GM12878 (cell line): ENCODE measurements around the gene KRTAP13-1.

ENCODE experiments used
- CTCF ChIP-seq, 3 experiments: IDR thresholded peaks in 2 of 3; conservative IDR thresholded peaks in 1 of 3; 2 replicates each; pipeline ENCODE4 v1.5.1; 2011; ENCODE audit warnings: low read depth in 3 of 3, low read length in 3 of 3, mild to moderate bottlenecking in 3 of 3, control low read depth in 2 of 3, moderate library complexity in 2 of 3, inconsistent platforms in 1 of 3, mixed read lengths in 1 of 3; ENCODE audit not compliant: control insufficient read depth in 2 of 3, insufficient read depth in 1 of 3; ENCODE audit errors: extremely low read depth in 1 of 3
- EZH2 ChIP-seq: IDR thresholded peaks from 2 replicates; pipeline ENCODE4 v1.6.1; 2012; ENCODE audit warnings: low read depth, mild to moderate bottlenecking, control low read depth, inconsistent platforms, low read length, borderline replicate concordance; ENCODE audit not compliant: control insufficient read depth
- POLR2A ChIP-seq: IDR thresholded peaks from 2 replicates; pipeline ENCODE4 v1.6.1; 2011; ENCODE audit warnings: low read depth, mild to moderate bottlenecking, low read length
- POLR2AphosphoS5 ChIP-seq: IDR thresholded peaks from 2 replicates; pipeline ENCODE4 v1.6.1; 2011; ENCODE audit warnings: mild to moderate bottlenecking, low read length, inconsistent platforms
- TAF1 ChIP-seq: IDR thresholded peaks from 2 replicates; pipeline ENCODE4 v1.6.1; 2011; ENCODE audit warnings: mild to moderate bottlenecking, low read depth, low read length, borderline replicate concordance
- TCF12 ChIP-seq: IDR thresholded peaks from 2 replicates; pipeline ENCODE4 v1.6.1; 2011; ENCODE audit warnings: low read depth, mild to moderate bottlenecking, low read length
- USF2 ChIP-seq: IDR thresholded peaks from 2 replicates; pipeline ENCODE4 v1.6.1; 2011; ENCODE audit warnings: low read depth, low read length, improper control_type of control experiment, borderline replicate concordance

GRCh38 chr21:30382201-30382600, 13.6 kb upstream of the KRTAP13-1 start:
- TF ChIP-seq TCF12, result no peak
- no peak for TF ChIP-seq POLR2A
- no peak for TF ChIP-seq POLR2AphosphoS5
- TF ChIP-seq USF2, result no peak
- TF ChIP-seq CTCF (IDR thresholded peaks at IDR 0.05 in 2 of 3, conservative IDR thresholded peaks at IDR 0.05 in 1 of 3; ENCODE audit: control insufficient read depth in 2 of 3, extremely low read depth in 1 of 3, insufficient read depth in 1 of 3, low read depth in 3 of 3, low read length in 3 of 3), result no peak
- TF ChIP-seq EZH2, result no peak
- no peak for TF ChIP-seq TAF1
